Activated T-cell treated with anti-CD3 and anti-CD28 coated beads, Interleukin-2, amount 50 U/mL, for 48 hours (primary cell): ENCODE data around the gene OSTC.
"Not testable (repeated sequence)": the region's sequence is repeated elsewhere in the genome, so short reads cannot be mapped to it uniquely, and the experiment has no call there.

Experiments
- DNase-seq, 2 experiments: peaks; one replicate each; pipeline ENCODE4 v3.0.0-alpha.2; 2020

OSTC gene

DNA sequence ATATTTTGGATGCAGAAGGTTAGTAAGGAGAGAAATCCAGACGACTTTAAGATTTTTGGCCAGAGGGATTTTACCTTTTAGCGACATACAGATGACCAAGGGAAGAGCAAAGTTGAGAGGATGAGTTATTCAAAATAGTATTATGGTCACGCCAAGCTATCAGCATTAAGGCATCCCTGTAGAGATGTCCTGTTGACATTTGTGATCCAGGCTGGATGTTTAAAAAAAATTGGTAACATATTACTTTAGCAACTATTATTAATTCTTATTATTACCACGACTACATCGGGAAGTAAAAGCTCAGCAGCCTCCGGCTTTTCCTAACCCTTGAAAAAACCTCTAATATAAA is 562 bp upstream of the OSTC start:
- no peak for DNase-seq

DNA sequence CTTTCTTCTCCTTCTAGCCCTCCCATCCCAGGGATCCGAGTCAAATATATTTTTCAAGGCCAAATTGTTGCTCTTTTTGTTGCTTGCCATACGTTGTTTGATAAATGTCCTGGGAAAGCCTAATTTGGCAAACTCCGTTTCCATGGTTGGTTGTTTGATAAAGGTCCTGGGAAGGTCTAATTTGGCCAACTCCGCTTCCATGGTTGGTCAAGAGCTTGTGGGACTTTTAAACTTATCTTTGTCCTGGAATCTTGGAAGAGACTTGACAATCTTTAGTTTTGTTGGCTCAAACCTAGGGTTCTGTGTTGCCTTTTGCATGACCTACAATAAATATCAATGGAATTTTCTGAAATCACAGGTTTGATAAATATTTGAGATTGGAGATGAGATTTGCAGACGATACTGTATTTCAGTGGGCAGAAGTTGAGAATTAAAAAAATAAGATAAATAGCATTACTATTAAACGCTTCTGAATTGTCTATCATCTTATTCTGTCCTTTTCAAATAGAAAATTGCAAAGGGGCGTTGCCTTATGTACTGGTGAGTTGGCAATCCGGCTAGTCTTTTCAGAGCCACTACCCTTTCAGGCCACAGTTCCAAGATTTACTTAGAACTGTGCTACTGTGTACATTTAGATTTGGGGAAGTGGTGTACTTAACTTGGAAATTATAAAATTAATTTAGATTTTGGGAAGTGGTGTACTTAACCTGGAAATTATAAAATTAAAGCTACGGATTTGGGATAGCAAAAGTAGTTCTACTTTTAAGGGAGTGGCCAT is 804 bp downstream of the OSTC start:
- no peak for DNase-seq

DNA sequence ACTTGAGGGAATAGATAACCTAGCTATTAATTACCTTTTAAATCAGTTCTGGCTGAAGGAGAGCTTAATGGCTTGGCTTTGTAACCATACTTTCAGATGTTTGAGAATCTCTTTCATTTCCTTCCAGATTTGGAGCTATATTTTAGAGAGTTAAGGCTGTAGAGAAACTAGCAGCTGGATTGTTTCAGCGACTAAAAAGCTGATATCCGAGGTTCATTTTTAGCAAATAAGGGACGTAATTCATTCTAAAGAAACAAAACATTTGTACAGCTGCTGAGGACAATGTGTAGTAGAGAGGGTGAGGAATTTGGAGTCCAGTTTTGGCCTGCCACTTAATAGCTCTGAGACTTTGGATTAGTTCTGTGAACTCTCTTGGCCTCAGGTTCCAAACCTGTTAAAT is 12.2 kb downstream of the OSTC start:
- DNase-seq = no peak

DNA sequence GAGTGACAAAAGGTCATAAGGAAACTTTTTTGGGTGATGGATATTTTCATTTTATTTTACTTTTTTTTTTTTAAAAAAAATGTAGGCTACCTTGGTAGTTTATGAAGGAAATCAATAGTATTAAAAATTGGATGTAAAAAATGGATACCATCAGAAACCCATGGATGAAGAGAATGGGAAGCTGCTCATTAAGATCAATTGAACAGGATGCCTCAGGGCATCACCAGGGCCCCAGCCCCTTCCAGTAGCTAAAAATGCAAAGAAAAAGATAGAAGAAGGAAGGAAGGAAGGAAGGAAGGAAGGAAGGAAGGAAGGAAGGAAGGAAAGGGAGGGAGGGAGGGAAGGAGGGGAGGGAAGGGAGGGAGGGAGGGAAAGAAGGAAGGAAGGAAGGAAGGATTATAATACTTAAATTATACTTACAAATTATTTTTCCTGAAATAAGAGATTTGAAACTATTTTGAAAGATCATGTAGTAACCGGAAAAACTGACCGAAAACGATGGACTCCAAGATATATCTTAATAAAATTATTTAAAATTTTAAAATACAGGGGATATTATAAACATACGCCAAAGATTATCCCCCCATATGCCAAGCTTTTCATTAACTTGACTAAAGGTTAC is 24.1 kb downstream of the OSTC start:
- DNase-seq = no peak

DNA sequence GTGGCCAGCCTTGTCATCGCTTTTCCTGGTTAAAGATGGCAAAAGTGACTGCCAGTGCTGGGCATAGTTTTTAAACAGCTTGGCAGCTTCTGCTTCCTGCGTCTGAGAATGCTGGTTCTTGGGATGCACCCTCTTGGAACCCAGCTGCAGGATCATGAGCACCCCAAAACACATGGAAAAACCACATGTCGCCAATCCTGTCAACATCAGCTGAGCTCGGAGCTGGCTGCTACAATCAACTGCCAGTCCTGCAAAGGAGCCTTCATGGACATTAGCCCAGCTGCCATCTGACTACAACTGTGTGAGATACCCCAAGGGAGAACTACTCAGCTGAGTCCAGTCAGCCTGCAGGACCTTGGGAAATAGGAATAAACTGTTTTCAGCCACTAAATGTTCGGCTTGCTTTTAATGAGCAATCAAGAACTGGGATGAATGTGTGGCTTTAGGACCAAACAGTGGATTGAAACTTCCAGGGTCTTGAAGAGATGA is 31.0 kb downstream of the OSTC start:
- DNase-seq = no peak

DNA sequence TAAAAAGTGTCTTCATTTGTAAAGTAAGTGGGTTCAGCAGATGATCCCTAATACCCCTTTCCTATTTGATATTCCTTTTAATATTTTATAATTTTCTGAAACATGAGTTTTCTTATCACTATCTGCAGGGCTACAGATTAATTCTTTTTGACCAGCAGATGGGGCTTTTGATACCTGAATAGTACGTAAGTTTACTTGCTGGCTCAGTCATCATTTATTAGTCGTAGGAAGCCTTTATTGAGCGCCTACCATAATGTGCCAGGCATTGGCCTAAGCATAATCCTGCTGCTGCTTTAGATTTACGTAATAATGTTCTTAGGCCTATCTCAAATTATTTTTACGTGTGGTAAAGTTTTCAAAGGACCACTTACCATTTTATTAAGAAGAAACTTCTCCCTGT is 33.1 kb downstream of the OSTC start:
- DNase-seq = no peak

DNA sequence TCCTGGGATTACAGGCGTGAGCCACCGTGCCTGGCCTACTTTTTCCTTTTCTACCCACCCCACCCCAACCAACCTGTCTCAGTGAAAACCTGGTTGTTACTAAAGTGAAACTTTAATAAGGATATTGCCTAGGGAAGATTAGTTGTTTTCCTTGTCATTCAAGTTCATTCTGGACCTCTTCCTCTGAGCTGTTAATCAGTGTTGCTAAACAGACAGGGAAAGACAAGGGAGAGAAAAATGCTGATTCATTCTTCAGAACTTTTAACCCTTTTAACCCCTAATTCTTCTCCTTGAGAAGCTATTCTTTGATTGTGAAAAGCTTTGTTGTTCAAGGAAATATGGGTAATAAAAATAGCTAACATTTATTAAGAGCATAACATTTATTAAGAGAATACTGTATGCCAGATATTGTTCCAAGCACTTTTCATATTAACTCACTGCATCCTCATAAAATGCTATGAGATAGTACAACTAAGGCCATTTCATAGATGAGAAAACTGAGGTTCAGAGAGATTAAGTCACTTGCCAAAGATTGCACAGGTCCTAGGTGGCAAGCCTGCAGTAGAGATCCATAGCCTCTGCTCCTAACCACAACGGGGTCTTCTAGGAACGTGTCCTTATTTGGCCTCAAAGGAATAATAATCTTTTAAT is 34.8 kb downstream of the OSTC start:
- DNase-seq = no peak

DNA sequence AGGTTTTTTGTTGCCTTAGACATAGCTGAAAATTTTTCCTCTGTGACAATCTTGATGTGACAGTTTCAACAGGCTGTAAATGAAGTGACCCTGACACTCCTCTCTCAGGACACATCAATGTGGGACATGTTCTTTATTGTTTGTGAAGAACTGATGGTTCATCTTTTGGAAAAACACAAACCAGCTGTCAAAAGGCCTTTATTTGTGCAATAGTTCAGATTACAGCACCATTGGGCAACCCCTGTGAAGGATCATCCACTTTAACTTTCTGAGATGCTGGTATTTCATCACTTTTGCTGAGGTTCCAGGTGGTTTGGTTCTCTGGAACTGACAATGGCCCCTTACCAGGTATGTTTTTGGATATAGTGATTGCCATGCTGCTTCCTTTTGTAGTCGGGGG is 40.3 kb downstream of the OSTC start:
- DNase-seq = no peak

DNA sequence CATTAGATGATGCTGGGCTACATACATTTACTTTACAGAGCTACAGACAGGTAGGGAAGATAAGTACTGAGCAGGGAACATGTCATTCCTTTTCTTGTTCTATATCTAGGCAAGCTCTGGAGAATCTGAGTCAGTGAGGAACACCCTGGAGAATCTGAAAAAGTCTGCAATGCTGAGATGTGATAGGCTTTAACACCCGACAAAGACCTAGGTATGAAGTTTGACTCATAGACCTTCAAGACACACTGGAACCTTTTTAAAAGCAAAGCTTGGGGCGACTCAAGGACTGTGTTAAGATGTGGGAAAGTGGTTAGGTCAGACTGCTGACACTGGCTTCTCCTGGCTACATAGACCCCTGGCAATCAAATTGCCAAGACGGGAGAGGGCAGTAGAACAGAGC is 42.8 kb downstream of the OSTC start:
- no peak for DNase-seq

DNA sequence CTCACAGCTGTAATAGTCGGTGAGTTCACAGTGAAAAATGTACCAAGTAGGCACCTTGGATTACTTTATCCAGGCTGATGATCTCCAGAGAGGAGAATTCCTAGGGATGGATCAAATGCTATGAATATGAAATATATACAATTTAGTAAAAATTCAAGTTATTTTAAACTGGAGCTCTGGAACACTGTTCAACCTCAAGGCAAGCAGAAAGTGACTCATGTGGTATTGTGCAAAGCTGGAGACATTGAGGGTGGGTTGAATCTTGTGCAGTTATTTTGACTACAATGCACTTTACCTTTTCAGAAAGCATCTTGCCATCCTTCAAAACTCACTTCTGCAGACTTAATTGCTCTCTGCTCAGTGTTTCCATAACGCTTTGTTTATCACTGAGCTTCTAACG is 43.4 kb downstream of the OSTC start:
- no peak for DNase-seq

DNA sequence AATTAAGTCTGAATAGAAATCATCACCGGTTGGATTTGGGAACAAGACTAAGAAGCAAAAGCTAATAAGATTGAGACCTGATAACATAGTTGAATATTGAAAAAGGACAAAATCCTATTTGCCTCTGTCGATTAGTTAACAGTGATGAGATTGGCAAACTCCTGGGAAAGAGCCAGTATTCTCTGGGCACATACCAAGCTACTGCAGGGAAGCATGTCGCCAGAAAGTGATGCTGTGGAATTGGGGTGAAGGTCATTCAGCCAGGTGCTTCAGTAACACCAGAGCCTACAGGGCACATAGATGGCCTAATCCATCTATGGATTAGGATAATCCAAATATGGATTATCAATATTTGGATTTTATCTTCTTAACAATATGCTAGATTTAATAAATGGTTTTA is 44.0 kb downstream of the OSTC start:
- DNase-seq = no peak

DNA sequence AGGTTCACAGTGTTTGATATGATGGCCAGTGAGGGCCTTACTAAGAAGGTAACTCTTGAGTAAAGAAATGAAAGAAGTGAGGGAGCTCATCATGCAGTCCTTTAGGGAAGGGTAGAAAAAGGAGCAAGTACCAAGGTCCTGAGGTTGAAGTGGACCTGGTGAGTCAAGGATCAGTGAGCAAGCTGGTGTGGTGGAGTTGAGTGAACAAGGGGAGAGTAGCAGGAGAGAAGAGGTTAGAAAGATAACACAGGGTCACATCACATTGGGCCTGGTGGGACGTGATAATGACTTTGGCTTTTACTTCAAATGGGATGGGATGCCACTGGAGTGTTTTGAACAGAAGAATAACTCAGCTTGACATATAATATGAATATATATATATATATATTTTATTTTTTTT is 44.7 kb downstream of the OSTC start:
- DNase-seq = no peak

DNA sequence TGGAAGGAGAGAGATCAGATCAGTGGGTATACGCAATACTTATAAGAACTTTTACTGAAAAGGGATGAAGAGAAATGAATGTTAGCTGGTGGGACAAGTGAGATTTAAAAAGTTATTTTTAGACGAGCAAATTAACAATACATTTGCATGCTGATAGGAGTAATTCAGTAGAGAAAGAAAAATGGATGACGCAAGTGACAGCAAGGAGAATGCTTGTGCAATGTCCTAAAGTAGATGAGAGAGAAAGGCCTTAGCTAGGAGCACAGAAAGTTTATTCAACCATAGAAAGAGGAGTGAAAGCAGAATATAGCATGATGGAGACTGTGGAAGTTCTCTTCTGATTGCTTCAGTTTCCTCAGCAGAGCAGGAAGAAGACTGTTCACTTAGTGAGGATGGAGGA is 45.8 kb downstream of the OSTC start:
- DNase-seq = no peak

DNA sequence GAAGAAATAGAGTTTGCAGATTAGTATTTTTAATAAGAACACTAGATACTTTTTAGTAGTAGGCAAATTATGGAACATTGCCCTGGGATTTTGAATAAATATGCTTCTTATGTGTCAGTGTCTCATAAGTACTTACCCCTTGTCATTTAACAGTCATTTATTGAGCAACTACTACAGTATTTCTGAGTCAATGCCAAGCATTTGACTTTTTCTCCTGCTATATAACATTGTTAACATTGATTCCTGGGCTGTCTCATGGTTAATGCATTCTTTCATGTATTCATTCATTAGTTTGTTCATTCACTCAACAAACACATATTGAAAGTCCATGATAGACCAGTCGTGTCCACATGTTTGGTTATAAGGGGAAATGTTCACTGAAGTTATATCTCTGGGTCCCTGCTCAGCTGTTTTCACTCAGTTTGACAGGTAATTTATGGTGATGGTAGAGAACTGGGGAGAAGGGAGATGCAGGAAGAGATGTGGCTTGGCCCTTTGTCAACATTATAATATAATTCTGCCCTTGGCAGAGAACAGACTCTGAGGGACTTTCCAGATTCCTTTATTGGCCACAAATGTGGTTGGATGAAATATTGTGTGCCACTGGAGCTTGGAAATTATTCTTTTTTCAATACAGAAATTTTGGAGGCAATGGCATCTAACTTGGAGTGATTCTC is 49.8 kb downstream of the OSTC start:
- no peak for DNase-seq

DNA sequence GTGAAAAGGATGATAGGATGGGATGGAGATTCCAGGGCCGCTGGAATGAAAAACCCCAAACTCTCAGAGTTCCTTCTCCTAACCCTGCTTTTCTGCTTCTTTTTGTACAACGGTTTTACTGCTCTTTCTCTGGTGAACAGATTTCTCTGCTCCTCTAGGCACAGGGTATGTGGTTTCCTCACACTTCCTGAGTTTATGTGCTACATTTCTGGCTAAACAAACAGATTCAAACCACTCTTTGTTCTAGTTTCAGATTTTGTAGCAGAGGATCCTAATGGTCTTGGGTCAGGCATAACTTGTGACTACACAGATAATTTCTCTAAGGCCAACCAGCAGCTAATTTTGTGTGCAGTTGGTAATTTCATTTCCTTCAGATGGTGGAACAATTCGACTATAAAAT is 52.6 kb downstream of the OSTC start:
- DNase-seq = no peak

DNA sequence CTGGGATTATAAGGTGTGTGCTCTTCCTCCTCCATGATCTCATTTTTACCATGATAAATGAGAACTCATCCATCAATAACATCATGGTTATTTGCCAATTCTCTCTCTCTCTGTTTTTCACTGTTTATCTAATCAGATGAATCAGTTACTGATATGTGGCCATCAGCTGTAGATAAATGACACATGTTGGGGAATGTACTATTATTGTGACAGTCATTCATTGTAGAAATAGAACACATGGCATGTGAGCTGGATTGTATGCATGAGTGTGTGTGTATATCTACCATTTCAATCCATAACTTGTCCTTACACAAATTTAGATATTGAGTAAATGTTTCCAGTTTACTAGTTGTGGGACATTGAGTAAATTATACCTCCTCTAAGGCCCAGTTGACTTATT is 53.0 kb downstream of the OSTC start:
- DNase-seq = no peak

DNA sequence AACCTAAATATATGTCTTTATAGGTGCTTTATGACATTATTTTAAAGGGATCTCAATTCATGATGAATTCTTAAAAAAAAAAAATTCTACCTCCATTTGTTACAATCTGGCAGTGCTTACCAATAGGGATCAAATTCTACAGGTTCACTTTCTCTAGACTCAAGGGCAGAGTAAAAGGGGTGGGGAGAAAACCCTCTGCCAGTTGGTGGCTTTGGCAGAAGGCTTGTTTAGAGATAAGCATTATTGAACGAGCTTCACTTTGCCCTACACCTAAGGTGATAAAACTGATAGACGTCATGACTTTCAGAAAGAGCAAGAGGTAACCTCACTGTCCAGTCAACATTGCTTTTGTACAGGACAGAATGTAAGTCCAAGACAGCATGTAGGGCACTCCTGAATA is 53.6 kb downstream of the OSTC start:
- no peak for DNase-seq

DNA sequence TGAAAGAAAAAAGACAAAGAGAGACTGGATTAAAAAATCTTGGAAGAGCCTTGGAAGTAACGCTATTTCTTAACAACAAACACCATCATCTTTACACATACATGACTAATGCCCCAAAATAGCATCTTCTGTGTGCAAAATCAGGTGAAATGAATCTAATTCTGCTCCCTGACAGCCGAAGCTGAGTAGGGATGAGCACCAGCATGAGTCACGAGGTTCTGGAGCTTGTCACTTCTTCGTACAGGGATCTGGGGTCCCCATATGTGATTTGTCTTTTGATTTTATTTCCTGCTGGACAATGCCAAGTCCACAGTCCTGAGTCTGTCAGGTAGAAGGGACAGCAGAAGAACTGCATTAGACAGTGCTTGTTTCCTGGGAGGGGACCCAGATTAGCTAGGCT is 55.9 kb downstream of the OSTC start:
- no peak for DNase-seq

DNA sequence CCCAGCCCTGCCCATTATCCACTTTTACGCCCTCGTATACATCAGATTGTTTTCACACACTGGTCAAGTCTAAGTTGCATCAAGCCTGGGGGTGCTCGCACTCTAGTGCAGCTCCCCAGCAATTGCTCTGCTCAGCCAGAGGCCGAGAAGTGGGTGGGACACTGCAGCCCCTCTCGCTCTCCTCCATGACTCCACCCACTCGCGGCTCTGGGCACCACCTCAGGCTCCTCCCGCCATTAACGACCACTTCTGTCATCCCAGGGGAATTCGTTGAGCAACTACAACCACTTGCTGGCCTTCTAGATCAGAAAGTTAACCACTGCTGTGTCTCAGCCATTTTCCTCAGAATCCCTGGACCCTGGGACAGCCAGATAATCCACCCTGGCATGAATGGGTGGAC is 58.8 kb downstream of the OSTC start:
- no peak for DNase-seq

DNA sequence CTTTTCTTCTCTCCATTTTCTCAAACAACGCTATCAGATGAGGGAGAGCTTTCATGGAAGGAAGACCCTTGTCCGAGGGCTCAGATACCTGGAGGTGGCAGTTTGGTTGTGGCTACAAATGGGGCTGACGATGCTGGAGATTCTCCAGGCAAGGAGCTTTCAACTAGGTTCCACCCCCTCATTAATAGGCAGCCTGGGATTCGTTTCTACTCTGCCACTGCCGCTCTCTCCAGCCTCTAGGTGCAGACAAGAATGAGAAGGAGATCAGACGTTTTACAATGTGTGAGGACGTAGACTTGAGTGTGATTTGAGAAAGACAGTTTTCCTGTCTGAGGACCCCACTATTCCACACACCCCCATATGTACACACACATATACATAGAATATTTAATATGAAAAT is 59.3 kb downstream of the OSTC start:
- DNase-seq = no peak

DNA sequence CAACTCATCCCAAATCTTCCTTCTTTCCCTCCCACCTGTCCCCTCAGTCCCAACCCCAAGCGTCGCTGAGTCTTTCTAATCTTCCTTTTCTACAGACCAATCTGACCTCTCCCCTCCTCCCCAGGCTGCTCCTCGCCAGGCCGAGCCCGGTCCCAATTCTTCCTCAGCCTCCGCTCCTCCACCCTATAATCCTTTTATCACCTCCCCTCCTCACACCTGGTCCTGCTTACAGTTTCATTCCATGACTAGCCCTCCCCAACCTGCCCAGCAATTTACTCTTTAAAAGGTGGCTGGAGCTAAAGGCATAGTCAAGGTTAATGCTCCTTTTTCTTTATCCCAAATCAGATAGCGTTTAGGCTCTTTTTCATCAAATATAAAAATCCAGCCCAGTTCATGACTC is 60.2 kb downstream of the OSTC start:
- not testable (repeated sequence) for DNase-seq

DNA sequence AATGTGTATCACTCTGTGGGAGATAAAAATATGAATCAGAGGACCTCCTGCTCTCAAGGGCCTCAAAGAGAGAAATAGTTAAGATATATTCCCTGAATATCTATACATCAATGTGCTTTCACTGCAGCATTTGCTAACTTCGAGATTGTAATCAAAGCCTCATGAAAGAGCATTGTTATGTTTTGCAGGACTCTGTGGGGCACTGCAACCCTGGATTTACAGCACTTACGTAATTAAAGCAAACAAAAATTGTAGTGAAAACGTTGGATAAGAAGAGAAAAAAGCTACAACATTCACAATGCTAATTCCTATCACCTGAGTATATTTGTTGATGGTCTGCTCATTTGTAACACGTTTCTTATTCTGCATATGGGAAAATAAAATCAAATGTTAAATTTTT is 64.5 kb downstream of the OSTC start:
- no peak for DNase-seq

DNA sequence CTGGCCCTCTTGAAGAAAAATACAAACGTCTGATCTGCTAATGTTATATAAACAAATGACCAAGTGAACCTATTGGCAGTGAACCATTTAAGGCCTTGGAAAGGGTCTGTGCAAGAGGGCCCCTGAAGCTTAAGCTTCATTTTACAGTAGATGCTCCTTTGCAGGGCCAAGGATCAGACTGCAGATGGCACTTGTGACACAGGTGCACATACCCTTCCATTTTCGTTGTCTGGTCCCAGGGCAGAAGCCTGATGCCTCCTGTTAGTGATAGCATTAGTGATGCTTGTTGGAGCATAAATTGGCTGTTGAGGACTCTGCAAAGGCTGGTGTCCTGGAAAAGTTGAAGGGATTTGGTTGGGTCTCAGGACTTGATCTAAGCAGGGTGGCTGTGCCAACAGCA is 65.9 kb downstream of the OSTC start:
- no peak for DNase-seq

DNA sequence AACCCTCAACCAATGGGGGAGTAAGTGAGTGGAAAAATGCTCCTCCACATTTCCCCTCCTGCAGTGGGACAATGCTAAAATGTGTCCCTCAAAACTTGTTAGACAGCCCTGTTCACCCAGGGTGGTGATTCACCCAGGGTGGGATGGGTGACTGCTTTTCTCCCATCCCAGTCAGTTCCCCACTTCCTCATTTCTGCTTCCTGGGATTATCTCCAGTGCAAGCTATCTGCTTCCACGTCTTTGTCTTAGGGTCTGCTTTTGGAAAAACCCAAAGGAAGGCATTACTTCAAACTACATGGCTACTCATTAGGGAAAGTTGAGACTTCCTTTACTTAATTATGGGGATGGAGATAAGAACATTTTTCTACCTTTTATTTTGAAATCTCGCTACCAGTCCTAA is 67.0 kb downstream of the OSTC start:
- no peak for DNase-seq
